GM18526 (cell line): ENCODE data around the gene CPPED1.

Experiments
- POLR2A ChIP-seq: IDR thresholded peaks from 3 replicates; pipeline ENCODE4 v1.6.1; 2011; ENCODE audit not compliant: insufficient read length; ENCODE audit errors: extremely low read depth

The CPPED1 gene

GRCh38 chr16:12804395-12804794 lies 708 bp upstream of the CPPED1 start:
- TF ChIP-seq POLR2A = no peak

GRCh38 chr16:12802661-12803060 lies 1.0 kb downstream of the CPPED1 start:
- TF ChIP-seq POLR2A = no peak

GRCh38 chr16:12802048-12802447 lies 1.6 kb downstream of the CPPED1 start:
- TF ChIP-seq POLR2A = no peak

- no peak for TF ChIP-seq POLR2A
Observed at GRCh38 chr16:12801511-12802042, 2.1 kb downstream of the CPPED1 start.

- TF ChIP-seq POLR2A = no peak
Observed at GRCh38 chr16:12800817-12801216, 2.9 kb downstream of the CPPED1 start.

- TF ChIP-seq POLR2A = no peak
Observed at GRCh38 chr16:12798846-12799245, 4.8 kb downstream of the CPPED1 start.

- no peak for TF ChIP-seq POLR2A
Observed at GRCh38 chr16:12798171-12798570, 5.5 kb downstream of the CPPED1 start.

- TF ChIP-seq POLR2A = no peak
Observed at GRCh38 chr16:12796498-12796897, 7.2 kb downstream of the CPPED1 start.

GRCh38 chr16:12794486-12795387 lies 8.9 kb downstream of the CPPED1 start:
- no peak for TF ChIP-seq POLR2A

- no peak for TF ChIP-seq POLR2A
Observed at GRCh38 chr16:12793865-12794240, 9.8 kb downstream of the CPPED1 start.

- TF ChIP-seq POLR2A = no peak
Observed at GRCh38 chr16:12793120-12793864, 10.4 kb downstream of the CPPED1 start.

GRCh38 chr16:12791340-12791739 lies 12.3 kb downstream of the CPPED1 start:
- TF ChIP-seq POLR2A = no peak

GRCh38 chr16:12788758-12789157 lies 14.9 kb downstream of the CPPED1 start:
- TF ChIP-seq POLR2A = no peak

GRCh38 chr16:12786081-12786480 lies 17.6 kb downstream of the CPPED1 start:
- no peak for TF ChIP-seq POLR2A

- TF ChIP-seq POLR2A = no peak
Observed at GRCh38 chr16:12784076-12784475, 19.6 kb downstream of the CPPED1 start.

GRCh38 chr16:12781777-12782176 lies 21.9 kb downstream of the CPPED1 start:
- no peak for TF ChIP-seq POLR2A
